SW 1271 (cell line): ENCODE data around the gene PARD3B.
"Not testable (repeated sequence)": the region's sequence is repeated elsewhere in the genome, so short reads cannot be mapped to it uniquely, and the experiment has no call there.

ENCODE experiments used
- DNase-seq, 2 experiments: peaks; one replicate each; lab custom pipeline; 2025; lab: John Stamatoyannopoulos, UW

PARD3B gene

DNA sequence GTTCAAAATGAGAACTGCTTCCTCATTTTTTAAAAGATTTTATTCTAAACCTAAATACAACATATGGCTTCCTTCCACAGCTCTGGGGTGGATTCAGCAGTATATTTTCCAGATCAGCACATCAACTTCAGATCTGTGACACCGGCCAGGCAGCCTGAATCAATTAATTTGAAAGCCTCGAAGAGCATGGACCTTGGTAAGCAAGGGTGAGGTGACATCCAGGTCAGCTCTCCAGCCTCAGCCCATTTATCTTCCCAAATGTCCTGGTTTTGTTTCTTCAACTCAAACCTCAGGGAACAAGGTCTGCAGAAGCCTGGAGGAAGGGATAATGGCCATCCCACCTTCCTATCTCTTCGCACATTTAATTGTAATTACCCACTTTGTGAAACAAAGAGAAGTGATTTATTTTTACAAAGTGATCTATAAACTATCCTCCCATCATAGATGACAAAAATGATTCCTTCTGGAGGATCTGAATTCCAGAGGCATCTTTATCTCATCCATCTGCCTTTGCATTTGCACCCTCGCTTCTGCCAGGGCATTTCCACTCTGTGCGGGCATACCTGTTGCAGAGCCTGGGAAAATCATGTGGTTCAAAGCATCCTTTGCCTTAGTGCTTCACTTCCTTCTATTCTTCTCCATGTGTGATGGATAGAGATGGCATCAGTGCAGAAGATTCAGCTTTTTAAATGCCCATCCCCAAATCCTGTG is 648.0 kb downstream of the PARD3B start:
- no peak for DNase-seq

DNA sequence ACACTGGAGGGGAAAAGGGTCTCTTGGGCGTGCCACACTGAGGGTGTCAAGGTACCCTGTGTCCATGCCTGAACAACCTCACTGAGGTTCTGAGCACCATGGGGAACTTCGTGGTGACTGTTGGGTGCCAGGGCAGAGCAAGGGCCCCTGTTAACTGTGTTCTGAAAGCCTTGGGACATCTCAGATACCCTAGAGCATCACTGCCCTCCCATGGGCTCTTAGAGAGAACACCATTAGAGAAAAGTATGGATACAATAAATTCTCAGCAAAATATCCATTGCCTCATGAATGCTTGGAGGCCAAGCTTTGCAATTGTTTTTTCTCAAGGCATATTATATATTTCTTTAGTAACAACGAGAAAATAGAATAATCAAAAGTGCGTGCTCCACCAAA is 648.6 kb downstream of the PARD3B start:
- no peak for DNase-seq

DNA sequence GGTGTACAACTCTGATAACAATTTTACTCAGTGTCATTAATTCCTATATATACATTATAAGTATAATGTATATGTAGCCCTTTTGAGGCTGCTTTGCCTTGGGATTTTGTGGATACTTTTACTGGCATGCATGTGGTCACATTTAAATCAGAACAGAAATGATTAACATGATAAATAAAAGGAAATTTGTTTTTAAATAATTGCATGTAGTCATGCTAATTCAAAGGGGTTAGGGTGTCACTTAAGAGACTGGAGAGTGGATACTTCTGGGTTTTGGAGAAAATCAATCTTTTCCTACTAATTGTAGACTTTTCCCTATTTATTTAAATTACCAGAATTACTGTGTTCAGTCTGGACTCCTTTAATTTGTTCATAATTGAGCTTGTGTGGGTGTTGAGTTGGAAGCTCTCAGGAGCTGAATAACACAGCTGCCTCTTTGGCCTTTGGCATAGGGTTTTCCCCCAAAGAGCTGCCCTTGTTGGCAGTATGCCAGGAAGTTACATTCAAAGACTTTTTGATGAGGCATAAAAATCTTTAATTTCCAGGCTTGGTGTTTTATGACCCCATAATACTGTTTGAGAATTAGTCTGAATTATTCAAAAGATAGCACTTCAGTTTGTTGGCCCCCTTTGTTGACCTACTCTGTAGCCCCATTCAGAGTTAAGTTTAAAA is 652.3 kb downstream of the PARD3B start:
- DNase-seq = no peak

DNA sequence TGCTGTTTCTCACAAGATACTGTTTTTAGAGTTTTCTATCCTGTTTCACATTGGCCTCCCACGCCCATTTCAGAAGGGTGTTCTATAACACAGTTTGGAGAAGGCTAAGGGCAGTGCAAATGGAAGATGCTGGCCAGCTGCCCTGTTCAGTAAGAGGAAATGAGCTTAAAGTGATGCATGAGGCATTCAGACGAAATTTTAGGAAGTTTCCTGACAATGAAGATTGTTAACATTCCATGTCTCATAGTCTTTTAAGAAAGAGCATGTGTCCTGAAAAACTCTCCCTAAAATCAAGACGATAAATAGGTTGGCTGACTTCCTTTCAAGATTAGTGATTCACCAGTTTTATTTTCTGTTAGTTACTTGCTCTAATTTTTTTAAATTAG is 652.9 kb downstream of the PARD3B start:
- DNase-seq = no peak

DNA sequence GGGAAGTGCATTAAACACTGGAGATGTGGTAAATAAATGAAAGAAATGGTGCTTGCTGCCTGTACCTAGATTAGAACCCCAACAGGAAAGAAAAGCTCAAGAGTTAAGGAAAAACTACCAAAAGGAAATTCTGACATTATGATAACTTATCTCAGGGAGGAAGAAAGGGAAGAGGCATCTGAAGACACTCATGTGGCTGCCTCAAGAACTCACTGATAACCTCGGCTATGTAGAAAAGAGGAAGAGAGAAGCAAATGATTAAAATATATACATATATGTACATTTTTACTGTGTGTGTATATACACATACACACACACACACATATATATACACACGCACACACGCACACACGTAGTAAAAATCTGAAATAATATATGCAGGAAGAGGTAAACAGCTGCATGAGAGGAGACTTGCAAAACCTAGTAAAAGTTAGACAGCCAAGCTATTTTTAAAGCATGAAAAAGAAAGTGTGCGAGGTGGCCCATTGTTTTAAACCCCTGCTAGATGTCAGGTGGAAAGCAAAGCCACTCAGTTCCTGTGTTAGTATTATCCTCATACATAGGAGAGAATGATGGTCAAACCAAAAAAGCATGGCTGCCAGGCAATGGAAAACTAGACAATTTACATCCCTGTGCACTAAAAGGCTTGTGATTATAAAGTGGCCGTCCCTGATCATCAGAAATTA is 654.0 kb downstream of the PARD3B start:
- no peak for DNase-seq

DNA sequence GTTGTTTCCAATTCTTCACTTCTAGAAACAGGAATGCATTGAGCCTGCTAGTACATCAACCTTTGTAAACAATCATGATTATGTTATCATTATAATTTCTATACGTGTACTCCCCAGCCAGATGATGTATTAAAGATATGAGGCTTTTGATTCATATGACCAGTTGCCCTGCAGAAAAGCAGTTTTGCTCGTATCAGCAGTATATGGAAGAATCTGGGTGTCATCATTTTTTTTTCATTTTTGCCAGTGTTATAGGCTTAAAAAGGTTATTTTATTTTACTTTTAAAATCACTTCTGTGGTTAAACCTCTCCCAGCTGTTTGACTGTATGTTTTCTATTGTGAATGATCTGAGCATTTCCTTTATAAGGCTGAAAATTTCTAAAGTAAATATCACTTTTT is 665.2 kb downstream of the PARD3B start:
- no peak for DNase-seq

DNA sequence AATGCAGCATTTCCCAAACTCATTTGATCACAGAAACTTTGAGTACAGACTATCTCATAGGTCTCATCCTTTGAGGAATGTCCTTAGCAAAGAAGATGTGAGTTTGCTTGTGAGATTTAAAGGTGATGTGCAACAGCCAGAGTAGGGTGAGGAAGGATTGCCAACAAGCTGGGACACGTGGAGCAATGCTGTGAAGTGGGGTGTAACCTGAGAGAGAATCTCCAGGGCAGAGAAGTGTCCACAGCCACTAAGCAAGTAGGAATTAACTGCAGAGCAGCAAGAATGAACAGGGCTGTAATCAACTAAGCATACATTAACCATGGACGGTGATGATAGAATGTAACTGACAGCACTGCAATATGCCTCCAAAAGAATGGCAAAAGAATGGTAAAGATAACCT is 667.1 kb downstream of the PARD3B start:
- DNase-seq = no peak

DNA sequence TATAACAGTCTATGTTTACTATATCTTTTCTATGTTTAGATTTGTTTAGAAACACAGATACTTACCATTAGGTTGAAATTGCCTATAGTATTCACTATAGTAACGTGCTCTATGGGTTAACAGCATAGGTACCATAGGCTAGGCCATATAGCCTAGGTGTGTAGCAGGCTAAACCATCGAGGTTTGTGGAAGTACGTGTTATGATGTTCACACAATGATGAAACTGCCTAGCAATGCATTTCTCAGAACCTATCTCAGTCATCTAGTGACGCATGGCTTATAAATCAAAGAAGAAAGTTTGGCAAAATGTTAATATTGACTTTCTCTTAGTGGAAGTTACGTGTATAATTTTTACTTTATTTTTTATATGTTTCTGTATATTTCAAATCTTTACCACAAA is 670.8 kb downstream of the PARD3B start:
- DNase-seq = no peak

DNA sequence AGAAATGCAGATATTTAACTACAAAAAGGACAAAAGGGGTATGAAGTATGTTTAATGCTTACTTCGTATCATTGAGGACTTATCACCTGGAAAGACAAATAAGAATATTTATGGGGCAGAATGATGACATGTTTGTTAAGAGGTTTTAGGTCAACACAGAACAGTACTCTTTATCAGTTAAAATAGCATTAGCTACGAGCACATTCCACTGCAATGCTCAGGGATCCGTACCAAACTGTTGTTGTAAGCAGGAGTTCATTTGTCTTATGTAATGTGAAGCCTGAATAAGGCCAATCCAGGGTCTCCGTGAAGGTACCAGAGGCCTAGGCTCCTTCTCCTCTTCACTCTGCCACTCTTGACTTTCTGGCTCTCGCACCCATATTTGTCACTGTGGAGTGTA is 671.3 kb downstream of the PARD3B start:
- no peak for DNase-seq

DNA sequence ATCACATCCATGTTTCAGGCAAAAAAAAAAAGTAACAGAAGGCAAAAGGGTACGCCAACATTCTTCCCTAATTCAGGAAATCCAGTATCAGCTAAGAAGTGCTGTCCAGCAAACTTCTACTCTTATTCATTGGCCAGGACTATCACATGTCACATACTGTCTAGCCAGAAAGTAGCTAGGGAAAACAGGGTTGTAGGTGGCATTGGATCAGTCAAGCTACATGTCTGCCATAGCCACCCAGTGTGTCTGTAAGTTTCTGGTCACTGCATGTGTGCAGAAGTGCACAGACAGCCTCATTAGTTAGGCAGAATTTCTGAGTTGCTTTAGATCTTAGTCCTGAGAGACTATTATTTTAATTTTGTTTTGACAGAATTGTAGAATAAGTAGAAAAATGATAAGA is 671.7 kb downstream of the PARD3B start:
- no peak for DNase-seq

DNA sequence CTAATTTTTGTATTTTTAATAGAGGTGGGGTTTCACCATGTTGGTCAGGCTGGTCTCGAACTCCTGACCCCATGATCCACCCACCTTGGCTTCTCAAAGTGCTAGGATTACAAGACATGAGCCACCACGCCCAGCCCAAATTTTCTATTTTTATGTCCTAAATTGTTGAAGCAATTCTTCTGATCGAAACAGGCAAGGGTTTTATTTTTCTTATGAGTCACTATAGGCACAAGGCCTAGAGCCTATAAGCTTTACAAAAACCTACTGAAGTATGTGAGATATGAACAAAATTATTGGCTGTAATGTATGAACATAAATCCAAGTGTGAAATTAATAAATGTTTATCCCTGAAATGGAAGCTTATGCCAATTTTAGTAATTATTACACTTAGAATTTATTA is 672.8 kb downstream of the PARD3B start:
- no peak for DNase-seq

DNA sequence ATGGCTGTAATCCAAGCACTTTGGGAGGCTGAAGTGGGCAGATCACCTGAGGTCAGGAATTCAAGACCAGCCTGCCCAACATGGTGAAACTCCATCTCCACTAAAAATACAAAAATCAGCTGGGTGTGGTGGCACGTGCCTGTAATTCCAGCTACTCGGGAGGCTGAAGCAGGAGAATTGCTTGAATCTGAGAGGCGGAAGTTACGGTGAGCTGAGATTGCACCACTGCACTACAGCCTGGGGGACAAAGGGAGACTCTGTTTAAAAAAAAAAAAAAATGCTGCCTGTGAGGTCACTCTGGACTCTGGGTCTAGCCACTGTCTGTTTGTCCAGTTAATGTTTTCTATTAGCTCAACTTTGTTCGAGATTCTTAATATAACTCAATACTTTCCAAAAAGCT is 673.5 kb downstream of the PARD3B start:
- not testable (repeated sequence) for DNase-seq

DNA sequence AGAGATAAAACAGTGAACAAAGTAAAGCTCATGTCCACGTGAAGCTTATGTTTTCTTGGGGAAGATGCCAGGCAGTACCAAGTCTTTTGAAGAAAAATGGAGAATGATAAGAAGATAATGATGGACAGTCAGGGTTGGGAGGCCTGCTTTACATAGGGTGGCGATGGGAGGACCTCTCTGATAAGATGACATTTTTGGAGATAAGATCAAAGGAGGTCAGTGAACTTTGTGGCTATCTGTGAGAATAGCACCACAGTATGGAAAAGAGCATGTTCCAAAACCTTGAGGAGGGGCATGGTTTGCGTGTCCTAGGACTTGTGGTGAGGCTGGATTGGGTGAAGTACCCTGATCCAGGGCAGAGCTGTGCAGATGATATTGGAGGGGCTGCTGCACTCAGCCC is 675.3 kb downstream of the PARD3B start:
- DNase-seq = no peak

DNA sequence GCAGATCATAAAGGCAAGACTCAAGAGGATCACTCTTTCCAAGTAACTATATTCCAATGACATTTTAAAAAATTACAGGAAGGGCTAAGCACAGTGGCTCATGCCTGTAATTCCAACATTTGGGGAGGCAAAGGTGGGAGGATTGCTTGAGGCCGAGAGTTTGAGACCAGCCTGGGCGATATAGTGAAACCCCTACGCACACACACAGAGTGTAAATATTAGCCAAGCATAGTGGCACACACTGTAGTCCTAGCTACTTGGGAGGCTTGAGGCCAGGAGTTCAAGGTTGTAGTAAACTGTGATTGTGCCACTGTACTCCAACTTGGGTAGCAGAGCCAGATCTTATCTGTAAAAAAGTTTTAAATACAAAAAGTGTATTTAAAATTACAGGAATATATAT is 686.8 kb downstream of the PARD3B start:
- DNase-seq = no peak

DNA sequence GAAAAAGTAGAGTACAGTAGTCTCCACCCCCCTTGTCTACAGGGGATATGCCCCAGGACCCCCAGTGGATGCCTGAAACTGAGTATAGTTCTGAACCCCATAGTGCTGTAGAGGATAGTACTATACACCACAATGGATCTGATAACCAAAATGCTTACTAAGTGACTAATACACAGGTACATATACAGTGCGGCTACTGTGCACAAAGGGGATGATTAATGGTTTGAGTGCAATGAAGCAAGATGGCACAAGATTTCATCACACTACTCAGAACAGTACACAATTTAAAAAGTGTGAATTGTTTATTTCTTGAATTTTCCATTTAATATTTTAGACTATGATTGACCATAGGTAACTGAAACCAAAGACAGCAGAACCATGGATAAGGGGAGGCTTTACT is 690.2 kb downstream of the PARD3B start:
- DNase-seq = no peak

DNA sequence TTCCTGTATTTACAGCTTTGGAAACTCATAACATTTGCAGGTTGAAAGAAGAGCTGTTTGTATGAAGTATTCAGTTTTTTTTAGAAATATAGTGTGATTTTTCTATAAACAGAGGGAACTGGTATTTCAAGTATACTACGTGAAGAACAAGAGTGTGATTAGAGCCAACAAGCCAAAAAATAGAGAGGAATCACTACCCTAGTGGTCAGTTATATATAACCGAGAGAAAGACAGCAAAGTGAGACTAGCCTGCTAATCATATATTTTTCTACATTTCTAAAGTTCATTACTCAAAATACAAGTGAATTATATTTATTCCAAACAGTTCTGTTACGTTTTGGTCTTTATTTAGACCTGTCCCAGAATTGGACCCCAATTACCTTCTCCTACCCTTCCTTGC is 692.2 kb downstream of the PARD3B start:
- peak in 1 of 2 experiments; percentile 1 for DNase-seq

DNA sequence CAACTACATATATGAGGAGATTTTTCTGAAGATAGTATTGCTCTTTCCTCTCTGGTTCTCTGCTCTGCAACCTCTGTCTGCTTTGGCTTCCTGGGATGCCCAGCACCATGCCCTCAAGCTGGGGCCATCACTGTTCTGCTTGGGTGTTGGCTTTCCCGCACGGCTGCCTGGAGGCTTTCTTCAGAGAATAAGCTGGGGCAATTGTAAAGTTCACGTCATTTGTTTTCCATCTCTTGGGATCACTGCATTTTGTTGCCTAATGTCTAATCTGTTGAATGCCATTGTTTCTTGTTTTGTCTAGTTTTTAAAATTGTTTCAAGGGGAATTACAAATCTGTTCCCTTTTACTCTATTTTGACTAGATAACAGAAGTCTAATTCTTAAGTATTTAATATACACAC is 699.7 kb downstream of the PARD3B start:
- no peak for DNase-seq

DNA sequence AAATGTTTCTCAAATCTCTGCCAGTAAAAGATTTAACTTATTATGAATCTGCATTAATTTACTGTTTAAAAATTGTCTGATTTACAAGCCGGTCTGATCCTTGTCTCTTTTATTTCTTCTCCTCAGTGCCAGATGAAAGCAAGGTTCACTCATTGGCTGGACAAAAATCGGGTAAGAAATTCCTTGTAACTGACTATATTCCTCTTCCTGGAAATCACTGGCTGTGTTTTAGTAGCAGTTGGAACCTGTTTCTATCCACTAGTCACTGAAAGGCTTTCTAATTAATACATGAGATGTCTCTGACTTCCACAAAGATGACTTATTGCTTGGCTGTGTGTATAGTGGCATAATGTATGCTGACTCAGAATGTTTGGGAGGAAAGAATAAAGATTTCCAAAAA is 700.4 kb downstream of the PARD3B start:
- no peak for DNase-seq

DNA sequence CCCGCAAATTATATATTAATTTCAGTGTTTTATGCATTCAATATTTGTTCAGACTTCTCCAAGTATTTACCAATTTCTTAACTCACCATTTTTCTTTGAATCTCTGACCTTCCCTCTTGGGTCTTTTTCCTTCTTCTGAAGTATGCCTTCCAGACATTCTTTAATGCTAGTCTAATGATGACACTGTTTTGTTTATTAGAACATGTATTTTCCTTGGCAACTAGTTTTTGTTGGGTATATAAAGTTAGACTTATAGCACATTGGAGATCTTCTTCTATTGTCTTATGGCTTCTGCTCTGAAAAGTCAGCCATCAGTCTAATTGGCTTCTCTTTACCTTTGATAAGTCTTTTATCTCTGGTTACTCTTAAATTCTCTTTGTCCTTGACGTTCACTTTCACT is 713.8 kb downstream of the PARD3B start:
- DNase-seq = no peak

DNA sequence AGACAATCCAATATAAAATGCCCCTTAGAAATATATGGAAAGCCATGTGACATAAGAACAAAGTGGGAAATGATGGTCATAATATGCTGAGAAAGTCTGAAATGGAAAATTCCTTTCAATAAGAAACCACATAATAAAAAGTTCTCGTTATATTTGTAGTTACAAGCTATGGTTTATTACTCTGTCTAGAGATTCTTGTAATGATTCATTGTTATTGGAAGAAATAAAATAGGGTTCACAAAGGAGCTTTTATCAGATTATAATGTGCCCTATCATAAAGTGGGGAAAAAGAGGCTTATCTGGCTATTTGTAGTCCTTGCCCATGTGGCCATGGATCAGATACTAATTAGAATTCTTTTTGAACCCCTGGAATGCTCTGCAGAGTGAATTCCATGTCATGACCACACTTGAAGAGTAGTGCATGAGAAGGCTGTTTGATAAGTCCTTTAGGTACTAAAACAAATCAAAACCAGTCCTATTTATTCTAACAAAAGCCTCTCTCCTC is 716.3 kb downstream of the PARD3B start:
- DNase-seq = no peak

DNA sequence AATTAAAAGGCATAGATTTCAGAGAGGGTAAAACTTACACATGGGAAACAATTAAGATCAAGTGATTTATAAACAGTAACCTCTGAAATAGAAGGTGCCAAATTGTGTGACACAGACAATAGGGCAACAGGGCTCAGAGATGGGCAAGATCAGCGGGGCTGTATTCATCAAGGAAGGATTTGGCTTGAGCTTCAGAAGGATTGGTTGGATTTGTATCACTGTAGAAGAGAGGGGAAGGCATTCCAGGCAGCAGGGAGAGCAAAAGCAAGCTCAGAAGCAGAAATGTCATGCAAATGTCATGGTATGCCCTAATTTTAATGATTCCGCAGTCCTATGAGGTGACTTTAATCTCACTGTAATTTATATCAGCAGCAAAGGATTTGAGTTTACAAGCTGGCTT is 722.0 kb downstream of the PARD3B start:
- no peak for DNase-seq

DNA sequence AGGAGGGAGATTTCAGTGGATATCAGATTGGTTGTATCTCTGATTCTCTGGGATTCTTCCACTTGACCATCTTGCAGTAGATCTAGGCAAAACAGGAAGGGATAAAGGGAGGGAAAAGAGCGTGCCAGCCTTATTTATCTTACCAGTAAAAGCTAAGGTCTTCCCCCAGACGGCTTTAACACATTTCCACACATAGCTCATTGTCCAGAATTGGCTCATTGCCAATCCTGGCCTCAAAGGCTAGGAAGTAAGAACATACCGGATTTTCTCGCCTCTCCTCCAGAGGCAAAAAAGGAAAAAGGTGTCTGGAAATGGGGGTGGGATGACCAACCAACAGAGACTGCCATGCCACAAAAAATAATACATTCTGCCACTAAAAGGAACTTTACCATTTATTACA is 725.4 kb downstream of the PARD3B start:
- no peak for DNase-seq

DNA sequence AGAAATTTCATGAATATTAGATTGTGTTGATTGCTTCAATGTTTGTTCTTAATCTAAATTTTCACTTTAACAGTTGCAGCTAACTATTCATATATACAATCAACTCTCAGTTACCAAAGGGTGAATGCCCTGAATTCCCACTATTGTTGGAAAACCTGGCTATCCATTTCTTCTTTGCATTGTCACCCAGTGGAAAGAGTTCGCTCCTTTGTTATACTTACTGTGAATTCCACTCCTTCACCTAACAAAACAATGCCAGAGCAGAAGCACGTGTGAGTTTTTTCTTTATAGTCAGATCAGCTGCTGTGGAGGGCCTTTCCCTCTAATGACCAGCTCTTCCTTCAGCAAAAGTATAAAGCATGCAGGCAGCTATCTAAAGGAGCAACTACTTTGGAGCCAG is 727.9 kb downstream of the PARD3B start:
- no peak for DNase-seq
